GM18870 (cell line): Measurements from ENCODE around the gene CD38.

Experiments used
- ATAC-seq: cut with Tn5 transposase; IDR thresholded peaks from one replicate; pipeline ENCODE4 v1.9.1; 2021; ENCODE audit warnings: moderate library complexity; ENCODE audit not compliant: unreplicated experiment

The CD38 gene

DNA sequence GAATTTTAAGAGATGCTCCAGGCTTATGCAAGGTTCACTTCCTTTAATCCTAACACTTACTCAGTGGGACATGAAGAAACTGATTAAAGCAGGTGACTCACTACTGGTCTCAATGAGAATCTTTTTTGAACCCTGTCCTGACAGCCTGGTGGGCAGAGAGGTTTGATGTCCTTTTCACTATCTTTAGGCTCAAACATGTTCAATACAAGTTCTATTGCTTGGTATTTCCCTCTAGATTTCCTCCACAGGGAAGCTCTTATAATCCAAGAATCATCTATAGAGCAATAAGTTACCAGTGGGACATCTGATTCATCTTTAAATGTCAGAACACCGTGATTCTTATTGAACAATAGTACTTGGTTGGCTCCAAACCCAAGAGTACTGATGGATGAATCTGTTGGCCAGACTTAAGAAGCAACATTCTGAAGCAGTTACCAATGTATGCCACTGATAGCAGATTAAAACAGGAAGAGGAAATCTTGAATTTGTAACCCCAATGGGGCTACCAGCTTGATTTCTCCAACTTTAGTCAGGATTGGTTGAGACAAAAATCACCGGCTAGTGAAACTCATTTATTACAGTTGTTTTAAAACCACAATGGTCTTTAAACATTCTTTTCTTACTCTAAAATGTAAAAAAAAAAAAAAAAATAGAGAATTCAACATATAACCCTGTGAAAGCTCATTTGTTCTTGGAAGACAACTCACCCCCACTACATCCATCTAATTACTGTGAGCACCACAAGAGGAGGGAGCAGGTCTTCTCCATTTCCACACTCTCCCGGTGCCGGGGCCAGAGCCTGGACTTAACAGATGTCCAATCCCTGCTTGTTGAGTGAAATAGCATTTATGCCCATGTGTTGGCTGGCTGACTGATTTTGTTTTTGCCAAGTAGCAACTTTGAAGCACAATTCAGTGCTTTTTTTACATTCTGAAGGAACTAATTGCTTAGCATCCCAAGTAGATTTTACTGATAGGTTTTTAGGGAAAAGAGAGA is 117.1 kb downstream of the CD38 start:
- ATAC-seq, result no peak

GRCh38 chr4:15897577-15897976 is 119.4 kb downstream of the CD38 start:
- ATAC-seq, result no peak

GRCh38 chr4:15898902-15899301 is 120.8 kb downstream of the CD38 start:
- no peak for ATAC-seq

- ATAC-seq, result no peak
These were observed 121.4 kb downstream of the CD38 start for GRCh38 chr4:15899511-15899910.

DNA sequence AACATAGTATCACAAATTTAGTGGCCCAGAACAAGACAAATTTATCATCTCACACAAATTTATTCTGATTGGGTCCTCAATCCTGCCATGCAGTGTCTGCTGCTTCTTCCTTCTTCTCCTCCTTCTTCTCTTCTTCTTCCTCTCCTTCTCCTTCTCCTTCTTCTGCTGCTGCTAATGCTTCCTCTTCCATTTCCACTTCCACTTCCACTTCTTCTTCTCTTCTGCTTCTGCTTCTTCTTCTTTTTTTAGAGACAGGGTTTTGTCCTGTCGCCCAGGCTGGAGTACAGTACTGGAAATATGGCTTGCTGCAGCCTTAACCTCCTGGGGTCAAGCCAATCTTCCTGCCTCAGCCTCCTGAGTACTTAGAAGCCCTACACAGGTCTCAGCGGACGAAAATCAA is 122.9 kb downstream of the CD38 start:
- no peak for ATAC-seq

GRCh38 chr4:15901998-15902397 is 123.9 kb downstream of the CD38 start:
- no peak for ATAC-seq

- no peak for ATAC-seq
These were observed 124.6 kb downstream of the CD38 start for GRCh38 chr4:15902746-15903145.
